Omental fat pad (tissue), 4 donors: ENCODE measurements around the gene CCDC88C. TPM values are rescaled to one million over a fixed set of nuclear protein-coding genes. Genes with fewer than 3 reads are reported as not detected.

Source experiments
- ATAC-seq: fragments of 150-250 bp; one replicate; pipeline ENCODE4 v1.9.1; 2016; ENCODE audit warnings: mild to moderate bottlenecking, moderate library complexity; ENCODE audit not compliant: low FRiP score
- DNase-seq: peaks from one replicate; pipeline ENCODE4 v3.0.0-alpha.2; 2019; ENCODE audit warnings: low spot score
- CTCF ChIP-seq, 3 donors: fragments of 450-650 bp; IDR thresholded peaks; one replicate each; pipeline ENCODE4 v1.5.1; 2016 to 2017; ENCODE audit warnings: antibody characterized with exemption in 3 of 3, mild to moderate bottlenecking in 3 of 3, moderate library complexity in 2 of 3
- total RNA-seq, 4 donors: library from RNA; depleted of rRNA; stranded (reverse); fragments of >200 nt; gene quantifications; one replicate each; pipeline ENCODE4 v1.1.0, GENCODE V29; 2016

CCDC88C gene
- total RNA-seq, 4 donors from 2014 or later = 4.5 to 36.6 (median 9.4) TPM

GRCh38 chr14:91320266-91320665 lies 97.4 kb downstream of the CCDC88C start:
- ATAC-seq = no peak
- no peak for DNase-seq

GRCh38 chr14:91318911-91319310 lies 98.7 kb downstream of the CCDC88C start:
- TF ChIP-seq CTCF (IDR thresholded peaks at IDR 0.05) = no peak
- DNase-seq (no peak), ATAC-seq (no peak)

More at GRCh38 chr14:91320266-91320665, 97.4 kb downstream of the CCDC88C start:
- TF ChIP-seq CTCF (IDR thresholded peaks at IDR 0.05) = no peak

GRCh38 chr14:91317381-91318308 lies 100.0 kb downstream of the CCDC88C start:
- DNase-seq (no peak), ATAC-seq (no peak)
- TF ChIP-seq CTCF (IDR thresholded peaks at IDR 0.05) = no peak

- ATAC-seq = no peak
- DNase-seq = no peak
- no peak for TF ChIP-seq CTCF (IDR thresholded peaks at IDR 0.05)
Observed at GRCh38 chr14:91316761-91317160, 100.9 kb downstream of the CCDC88C start.

GRCh38 chr14:91315844-91316267 lies 101.8 kb downstream of the CCDC88C start:
- ATAC-seq = no peak

GRCh38 chr14:91313852-91314251 lies 103.8 kb downstream of the CCDC88C start:
- ATAC-seq = no peak
- no peak for TF ChIP-seq CTCF (IDR thresholded peaks at IDR 0.05)
- no peak for DNase-seq

More at GRCh38 chr14:91315844-91316267, 101.8 kb downstream of the CCDC88C start:
- TF ChIP-seq CTCF (IDR thresholded peaks at IDR 0.05) = no peak
- no peak for DNase-seq
